Islet of Langerhans (tissue), 1 donor: ENCODE data around the gene VARS2.
"Not testable (repeated sequence)": the region's sequence is repeated elsewhere in the genome, so short reads cannot be mapped to it uniquely, and the experiment has no call there.

ENCODE experiments used
- FAIRE-seq: peaks from one replicate; lab custom pipeline; 2011; peaks lifted over from hg19 to GRCh38; lab: Jason Lieb, UNC

VARS2 gene

GRCh38 chr6:30964075-30964474 is 50.0 kb downstream of the VARS2 start:
- FAIRE-seq: no peak

GRCh38 chr6:30965140-30965601 is 51.1 kb downstream of the VARS2 start:
- no peak for FAIRE-seq

GRCh38 chr6:30966154-30966553 is 52.1 kb downstream of the VARS2 start:
- FAIRE-seq: no peak

GRCh38 chr6:30969171-30969570 is 55.1 kb downstream of the VARS2 start:
- not testable (repeated sequence) for FAIRE-seq

DNA sequence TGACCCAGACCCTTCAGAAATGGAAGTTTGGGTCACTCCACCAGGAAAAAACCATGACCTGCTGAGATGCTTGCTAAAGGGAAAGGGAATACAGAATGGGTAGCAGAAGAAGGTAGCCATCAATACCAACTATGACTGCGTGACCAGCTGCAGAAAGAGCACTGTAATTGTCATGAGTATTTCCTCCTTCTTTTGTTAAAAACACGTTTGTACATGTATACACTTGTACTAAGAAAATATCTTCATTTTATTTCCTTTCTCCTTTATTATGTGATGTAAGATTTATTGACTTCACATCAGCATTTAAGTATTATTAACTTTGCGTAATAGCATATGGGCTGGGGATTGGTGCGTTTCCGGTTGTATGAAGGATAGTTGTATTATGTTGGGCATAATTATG is 56.9 kb downstream of the VARS2 start:
- no peak for FAIRE-seq

- FAIRE-seq: no peak
Observed at GRCh38 chr6:30972816-30973215, 58.8 kb downstream of the VARS2 start.

- FAIRE-seq: no peak
Observed at GRCh38 chr6:30974490-30975252, 60.6 kb downstream of the VARS2 start.
